Stimulated activated CD4-positive, alpha-beta T cell treated with anti-CD3 and anti-CD28 coated beads, TNF-alpha, amount 100 ng/mL, for 1 hour (primary cell): ENCODE data around the gene CEP57.
A peak's percentile ranks its signal among the peaks of the same experiment; 100 is the strongest.

Experiments
- DNase-seq, 3 donors: peaks; one replicate each; pipeline ENCODE4 v3.0.0-alpha.2; 2020; ENCODE audit warnings: low read depth in 3 of 3, low spot score in 1 of 3

The CEP57 gene

DNA sequence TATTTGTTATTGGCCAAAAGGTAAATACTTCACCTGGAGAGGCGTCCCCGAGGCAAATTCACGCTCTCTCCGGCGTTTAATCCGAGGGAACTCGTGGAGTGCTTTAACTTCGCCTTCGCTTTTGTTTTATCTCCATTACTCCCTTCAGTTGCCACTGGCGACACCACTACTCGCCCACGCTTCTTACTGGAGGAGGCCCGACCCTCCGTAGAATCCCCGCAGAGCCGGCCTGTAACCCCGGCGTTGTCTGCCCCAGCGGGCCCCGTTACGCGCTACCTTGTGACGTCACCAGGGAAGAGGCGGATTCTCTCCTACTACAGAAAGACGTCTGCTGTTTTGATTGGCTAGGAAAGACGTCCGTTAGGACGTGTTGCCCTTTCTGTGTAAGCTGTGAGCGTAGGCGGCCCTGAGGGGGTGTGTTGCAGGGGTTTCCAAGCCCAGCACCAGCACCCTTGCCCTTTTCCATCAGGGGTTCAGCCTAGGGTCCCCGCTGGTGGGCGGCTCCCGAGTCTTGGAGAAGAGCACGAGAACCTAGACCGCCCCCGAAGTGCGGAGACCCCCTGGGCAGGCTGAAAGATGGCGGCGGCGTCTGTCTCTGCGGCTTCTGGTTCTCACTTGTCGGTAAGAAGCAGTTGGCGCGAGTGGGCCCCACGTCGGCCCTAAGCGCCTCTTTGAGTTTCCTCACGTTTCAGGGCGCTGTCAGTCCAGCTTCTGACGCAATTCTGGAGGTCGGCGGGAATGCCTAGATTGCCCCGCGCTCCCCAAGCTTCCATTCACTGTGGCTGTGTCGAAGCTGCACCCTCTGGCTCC lies at the start of gene CEP57:
Gene CEP57, plus strand, starts transcription at position 376 of the 810 bp plus-strand sequence. Its CDS starts 201 bp downstream, at position 577.
- DNase-seq: peak; percentile 78 to 86 (median 82)

DNA sequence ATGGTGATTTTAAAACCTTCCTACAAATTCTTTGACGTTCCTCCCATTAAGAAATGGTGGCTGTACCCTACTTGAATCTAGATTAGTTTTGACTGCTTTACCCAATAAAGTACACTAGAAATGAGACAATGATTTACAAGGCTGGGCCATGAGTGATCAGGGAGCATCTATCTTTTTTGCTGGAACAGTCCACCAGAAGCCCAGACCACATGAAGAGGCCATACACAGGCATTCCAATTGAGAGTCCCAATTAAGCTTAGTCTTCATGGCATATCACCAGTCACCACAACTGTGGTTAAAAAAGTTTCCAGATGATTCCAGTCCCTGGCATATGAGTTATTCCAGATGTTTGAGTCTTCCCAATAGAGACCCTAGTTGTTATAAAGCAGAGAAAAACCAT lies 40.2 kb upstream of the CEP57 start:
- DNase-seq: no peak

DNA sequence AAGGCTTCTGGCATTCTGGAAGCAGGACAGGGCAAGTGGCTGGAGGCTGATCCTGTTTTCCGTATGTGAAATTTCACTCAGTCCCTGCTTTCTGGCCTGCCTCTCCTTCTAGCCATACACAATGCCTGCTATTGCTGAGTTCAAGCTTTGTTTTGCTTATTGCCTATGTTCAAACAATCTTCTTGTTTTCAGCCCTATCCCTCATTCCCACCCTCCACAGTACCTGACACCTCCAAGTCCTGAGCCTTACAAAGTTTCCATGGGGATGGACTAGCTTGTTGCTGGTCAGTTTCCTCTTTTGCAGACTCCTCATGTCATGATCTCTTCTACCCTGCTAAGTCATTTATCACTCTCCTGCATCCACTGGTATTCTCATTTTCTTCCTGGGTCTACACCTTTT lies 38.8 kb upstream of the CEP57 start:
- DNase-seq: no peak

DNA sequence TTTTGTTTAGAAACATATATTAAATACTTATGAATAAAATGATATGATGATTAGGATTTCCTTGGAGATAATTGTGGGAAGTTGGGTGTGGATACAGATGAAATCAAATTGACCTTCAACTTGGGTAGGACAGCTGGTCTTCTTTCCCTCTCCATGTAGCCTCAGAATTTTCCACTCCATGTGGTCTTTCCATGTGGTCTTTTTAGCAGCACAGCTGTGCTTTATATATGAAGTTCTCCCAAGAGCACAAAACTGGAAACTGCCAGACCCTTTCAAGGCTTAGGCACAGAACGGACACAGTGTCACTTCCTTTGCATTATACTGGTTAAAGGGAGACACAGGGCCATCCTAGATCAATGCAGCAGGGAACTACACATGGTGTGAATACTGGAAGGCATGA lies 29.4 kb upstream of the CEP57 start:
- DNase-seq: no peak

DNA sequence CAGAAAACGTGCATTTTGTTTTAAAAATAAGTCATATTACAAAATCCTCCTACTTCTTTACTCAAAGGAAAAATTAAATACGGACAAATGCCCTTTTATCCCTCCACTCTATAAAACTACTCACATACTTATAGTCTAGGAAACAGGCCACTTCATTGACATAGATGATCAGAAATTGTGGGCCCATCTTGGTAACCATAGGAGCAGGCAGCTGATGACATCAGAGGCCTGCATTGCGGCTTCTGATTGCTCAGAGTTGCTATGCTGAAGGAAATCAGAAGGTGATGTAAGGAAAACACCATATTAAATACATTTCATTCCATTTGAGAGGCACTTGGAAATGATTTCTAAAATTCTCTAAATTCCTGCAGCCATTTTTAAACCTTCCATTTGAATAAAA lies 27.8 kb upstream of the CEP57 start:
- no peak for DNase-seq

DNA sequence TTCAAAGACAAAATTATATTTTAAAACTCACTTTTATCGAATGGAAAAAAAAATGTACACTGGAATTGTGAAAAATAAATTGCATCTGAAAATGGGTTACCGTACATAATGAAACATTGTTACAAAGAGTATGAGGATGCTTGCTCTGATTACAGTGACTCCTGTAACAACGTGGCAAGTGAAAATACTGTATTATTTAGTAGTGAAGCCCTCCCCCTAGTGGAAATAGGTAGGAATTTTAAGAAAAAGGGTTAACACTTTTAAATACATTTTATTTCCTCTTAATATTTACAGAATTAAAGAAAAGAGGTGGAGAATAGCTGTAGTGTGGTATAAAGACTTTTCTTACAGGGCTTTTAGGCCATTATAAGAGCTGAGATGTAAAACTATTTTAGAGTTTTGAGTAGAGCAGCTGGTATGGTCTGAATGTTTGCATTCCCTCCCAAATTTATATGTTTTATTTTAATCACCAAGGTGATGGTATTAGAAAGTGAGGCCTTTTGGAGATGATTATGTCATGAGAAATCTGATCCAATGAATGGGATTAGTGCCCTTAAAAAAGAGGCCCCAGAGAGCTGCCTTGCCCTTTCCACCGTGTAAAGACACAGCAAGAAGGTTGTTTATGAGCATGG lies 25.9 kb upstream of the CEP57 start:
- no peak for DNase-seq

DNA sequence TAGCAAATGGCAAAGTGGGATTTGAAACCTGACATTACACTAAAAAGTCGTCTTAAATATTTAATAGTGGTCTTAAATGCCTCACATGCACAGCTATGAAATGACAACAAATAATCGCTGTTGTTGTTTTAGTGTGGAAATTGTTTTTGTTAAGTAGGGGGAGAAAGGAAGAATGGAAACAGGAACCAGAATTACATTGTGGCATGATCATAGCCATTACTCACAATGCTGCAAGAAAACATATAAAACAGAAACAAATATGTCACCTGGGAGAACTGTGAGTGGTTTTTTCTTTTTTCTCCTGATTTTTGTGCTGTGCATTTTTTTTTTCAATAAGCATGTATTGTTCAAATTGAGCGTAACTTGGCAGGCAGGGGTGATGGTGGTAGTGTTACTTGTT lies 23.6 kb upstream of the CEP57 start:
- no peak for DNase-seq

DNA sequence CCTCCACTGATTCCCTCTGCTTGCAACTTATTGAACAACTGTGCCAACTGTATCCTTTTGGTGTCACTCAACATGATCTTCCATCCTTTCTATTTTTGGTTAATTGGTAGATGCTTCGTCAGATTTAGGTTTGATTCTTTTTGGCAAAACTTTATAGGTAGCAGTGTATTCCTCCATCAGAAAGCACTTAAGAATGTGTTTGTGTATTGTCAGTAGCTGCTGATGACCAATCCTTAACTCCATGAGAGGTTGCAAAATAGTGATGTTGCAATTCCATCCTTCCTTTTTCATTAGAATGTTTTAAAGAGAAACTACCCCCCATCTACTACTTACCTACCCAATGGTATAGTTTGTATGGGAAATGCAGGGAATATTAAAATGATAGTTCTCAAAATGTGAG lies 22.8 kb upstream of the CEP57 start:
- DNase-seq: no peak

DNA sequence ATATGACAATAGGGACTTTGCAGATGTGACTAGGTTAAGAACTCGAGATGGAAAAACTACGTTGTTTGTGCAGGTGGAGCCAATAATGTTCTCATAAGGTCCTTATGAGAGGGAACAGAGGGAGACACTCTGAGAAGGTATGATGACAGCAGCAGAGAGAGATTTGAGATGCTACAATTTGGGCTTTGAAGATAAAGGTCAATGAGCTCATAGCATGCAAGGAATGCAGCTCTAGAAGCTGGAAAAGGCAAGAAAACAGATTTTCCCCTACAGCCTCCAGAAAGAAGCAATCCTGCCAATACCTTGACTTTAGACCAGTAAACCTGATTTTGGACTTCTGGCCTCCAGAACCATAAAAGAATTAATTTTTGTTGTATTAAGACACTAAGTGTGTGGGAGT lies 21.8 kb upstream of the CEP57 start:
- no peak for DNase-seq

DNA sequence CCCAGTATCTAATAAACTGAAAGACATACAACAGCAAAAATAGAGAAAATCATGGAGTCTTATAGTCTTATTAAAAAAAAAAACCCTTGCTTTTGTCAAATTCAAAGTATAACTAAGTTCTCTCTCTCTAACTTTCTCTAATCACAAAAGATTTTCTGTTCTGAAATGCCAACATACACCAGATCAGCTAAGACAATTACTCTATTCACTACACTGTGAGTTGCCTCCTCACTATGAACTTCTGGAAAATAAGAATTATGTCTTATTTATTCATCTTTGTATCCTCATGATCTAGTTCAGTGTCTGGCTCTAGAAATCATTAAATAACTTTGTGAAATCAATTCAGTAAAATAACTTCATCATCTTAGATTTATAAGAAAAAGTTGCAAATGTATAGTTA lies 13.4 kb upstream of the CEP57 start:
- no peak for DNase-seq

DNA sequence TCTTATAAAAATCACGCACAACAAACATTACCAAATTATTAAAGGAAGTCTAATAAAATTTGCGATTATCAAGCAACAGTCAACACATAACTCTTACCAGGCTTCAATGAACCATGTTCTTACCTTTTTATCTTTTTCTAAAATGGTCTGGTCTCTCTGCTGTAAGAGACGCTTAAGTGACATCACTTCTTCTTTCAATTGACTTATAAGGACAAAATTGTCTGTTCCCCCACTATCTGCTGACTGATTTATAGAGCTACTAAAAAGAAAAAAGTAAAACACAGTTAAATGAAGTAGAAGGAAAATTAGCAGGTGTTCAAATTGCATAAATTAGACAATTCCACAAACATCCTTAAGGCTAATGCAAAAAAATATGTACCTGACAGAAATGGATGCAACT lies 11.6 kb upstream of the CEP57 start:
- DNase-seq: no peak

DNA sequence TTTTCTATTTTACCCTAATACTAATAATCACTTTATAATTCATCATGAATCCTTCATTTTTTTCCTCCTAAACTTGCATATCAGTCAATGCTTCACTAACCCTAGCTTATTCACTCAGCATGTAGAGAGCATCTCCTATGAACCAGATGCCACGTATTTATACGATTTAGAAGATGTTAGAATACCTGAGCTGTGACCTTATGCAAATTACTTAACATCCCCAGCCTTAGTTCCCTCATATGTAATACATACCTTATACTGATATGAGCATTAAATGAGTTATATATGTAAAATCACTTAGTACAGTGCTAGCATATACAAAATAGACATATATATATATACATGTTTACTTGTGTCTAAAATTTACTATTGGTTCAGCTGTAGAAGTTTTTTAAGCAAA lies 9.8 kb upstream of the CEP57 start:
- DNase-seq: no peak

DNA sequence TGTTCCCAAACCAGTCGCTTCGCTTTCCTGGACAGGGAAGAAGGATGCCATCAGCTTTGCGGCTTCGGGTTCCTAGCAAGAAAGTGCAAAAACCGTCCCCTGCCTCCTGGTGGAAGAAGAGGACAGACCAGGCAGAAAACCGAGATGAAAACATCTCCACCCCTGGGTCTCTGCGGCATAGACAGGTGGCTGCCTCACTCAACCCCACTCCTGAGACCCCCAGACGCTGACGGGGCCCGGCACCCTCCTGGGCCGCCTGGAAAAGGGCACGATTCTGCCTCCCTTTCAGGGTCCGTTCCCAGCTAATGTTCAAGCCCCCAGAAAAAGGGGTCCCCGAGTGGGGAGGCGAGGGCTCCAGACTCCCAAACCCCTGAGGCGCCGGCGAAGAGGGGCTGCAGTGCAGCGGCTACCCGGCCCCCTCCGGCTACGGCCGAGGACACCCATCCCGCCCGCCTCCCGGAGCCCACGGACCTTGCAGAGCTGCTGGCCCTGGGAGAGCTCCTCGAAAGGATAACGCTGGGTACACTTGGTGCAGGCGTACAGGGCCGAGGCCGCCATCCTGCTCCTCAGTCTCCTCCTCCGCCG lies 1.3 kb upstream of the CEP57 start:
- DNase-seq: peak in 1 of 3 donors; percentile 5

DNA sequence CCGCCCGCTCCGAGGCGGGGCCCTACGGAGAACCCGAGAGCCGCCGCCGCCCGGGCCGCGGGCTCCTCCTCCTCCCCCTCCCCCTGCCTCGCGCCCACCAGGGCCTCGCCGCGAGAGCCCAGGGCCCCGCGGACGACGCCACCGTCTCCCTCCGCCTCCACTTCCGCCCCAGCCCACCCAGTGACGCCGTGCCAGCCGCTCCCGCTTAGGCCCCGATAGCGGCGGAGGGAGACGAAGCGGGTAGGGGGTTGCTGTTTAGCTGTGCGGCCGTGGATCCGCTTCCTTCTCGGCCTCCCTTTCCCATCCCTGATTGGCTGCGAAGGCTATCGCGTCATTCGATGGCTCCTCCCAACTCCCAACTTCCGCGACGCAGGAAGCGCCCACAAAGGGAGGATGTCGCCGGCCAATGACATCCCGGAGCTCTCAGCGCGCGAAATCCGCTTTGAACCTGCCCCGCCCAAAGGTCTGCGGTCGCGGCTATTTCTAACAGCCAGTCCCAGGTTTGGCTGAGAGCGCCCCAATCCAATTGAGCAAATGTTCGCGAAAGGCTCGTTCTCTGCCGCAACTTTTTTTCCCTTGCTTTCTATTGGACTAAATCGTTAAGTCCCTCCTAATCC lies 684 bp upstream of the CEP57 start, which contains the start of gene FAM76B:
Gene FAM76B, minus strand, starts transcription at position 277 of the 617 bp plus-strand sequence. CDS start 304 bp downstream, outside the sequence.
- peak; percentile 86 to 96 (median 88) for DNase-seq

DNA sequence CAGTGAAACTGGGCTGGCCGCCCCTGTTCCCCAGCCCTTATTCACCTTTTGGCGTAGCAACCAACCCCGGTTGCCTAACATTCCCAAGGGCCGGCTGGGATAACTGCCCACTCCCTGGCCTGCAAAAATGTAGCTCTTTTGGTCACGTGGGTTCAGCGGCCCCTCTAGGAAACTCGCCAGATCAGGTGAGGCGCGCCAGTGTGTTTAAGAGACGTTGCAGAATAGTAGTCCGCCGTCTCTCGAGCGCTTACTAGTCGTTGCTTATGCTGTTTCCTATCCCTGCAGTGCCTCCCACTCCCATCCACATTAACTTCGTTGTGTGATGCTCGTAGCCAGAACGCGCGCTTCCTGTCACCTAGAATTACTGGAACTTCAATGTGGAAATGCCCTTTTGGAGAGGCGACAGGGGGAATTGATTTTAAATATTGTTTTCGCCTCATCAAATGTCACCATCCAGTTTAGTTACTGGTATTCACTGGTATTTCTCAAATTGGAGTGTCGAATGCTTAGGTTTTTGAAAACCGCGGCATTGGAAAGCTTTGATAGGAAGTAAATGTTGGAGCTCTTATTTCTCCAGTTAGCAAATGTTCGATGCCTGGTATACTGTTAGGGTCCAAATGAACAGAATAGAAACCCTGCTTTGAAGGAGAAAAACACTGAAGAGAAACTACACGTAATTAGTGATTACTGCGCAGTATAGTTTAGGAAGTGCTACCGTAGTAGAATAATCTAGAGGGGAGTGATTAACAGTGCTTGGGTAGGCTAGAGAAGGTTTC lies 823 bp downstream of the CEP57 start:
- DNase-seq: peak in 2 of 3 donors; percentile 8 to 21

DNA sequence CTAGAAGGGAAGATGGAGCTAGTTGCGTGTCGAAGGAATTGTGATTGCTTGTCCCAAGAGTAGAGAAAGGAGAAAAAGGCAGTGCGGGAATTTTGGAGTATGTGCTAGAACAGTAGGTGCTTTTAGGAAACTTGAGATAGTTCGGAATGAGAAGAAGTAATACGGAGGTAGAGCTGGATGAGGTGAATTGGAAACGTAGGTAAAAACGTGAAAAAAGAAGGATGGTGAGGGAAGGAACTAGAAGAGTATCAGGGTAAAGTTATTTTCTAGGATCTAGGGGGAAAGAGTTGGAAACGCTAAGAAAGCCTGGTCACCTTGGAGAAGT lies 1.4 kb downstream of the CEP57 start:
- no peak for DNase-seq

DNA sequence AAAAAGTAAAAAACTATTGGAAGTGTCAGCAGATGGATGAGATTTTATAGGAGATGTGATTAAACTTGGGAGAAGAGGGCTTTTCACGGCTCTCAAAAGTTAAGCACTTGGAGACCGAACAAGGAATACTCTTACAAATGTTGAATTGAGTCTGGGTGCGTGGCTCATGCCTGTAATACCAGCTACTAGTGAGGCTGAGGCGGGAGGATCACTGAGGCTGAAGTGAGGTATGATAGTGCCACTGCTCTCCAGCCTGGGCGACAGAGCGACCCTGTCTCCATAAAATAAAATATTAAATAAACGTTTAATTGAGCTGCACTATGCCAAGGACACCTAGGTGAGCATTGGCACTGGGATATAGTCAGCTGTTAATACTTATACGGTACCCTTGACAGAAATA lies 1.9 kb downstream of the CEP57 start:
- no peak for DNase-seq

DNA sequence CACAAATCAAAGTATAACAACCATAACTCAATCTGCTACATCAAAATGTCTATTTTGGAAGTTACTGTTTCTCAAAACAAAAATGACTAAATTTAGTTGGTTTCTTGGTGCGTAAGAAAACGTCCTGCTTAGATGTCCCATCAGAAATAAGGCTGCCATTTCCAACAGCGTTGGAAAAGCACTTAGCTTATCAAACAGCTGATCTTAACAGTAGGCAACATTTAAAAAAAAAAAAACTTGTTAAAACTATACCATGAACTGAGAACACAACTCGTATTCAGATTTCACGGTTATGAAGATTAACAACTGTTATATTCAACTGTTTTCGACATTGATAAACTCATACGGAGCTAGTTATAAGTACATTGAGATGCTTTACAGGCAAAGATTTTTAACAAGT lies 2.4 kb downstream of the CEP57 start:
- no peak for DNase-seq

DNA sequence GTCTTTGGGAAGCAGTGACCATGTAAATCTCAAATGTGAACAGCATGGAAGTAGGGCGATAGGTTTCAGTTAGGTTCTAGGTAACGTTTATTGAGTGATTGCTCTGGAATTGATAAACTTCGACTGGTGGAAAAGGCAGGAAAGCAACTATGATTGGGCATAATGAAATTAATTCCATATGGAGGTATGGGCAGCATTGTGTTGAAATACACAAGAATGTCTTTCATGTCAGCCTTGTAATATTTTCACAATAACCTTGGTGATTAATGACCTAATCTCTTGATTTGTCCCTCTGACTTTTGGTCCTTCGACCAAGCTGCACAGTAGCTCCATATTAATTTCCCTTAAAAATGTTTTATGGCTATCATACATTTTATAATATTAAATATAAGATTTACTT lies 2.8 kb downstream of the CEP57 start:
- DNase-seq: no peak

DNA sequence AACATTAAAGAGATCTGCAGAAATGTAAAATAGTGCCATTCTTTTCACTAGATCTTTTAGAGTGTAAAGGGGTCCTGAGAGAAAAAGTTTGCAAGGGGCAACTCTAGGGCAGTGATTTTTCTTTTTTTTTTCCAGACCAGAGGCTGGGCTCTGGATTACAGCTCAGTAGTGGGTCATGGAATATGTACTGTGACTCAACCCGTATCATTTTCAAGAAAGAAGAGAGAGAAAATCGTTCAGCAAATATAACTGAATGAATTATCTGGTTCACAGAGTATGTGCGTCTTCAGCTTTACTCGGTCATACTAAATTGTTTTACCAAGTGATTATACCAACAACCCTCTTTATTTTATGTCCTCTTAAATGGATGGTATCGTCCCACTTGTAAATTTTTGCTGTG lies 3.8 kb downstream of the CEP57 start:
- no peak for DNase-seq

DNA sequence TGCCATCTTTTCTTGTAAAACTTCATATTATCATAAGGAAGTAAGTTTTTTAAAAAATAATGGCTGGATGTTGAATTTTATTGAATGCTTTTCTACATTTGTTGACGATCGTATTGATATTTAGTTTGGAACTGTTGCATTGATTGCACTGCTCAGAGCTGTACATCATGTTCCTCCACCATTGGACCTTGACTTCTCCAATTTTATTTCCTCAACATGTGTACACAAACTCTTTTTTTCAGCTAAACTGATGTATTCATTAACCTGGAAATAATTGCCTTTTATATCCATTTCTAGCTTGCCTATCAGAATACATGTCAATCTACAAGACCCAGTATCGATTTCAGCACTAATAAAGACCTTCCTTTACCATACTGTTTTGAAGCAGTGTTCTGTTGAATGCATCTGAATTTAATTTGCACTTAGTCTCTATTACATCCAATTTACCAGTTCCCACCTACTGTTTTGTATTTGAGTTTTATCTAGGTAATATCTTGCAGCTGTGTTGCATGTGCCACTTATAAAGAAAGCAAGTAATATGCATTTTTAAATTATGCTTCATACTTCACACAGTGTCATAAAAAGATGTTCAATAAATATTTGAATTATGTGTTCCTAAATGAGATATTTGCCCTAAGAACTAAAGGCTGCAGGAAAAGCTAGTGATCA lies 5.5 kb downstream of the CEP57 start:
- DNase-seq: no peak
